ENCODE data around the gene ZNF362.

Gene ZNF362

GRCh38 chr1:33331444-33332356 lies 75.4 kb downstream of the ZNF362 start:
- no peak for FAIRE-seq
- no peak for TF ChIP-seq POLR2A (IDR thresholded peaks at IDR 0.05; ENCODE audit: low read depth, low read length)
- DNase-seq (ENCODE audit: insufficient read length, low spot score) = no peak

DNA sequence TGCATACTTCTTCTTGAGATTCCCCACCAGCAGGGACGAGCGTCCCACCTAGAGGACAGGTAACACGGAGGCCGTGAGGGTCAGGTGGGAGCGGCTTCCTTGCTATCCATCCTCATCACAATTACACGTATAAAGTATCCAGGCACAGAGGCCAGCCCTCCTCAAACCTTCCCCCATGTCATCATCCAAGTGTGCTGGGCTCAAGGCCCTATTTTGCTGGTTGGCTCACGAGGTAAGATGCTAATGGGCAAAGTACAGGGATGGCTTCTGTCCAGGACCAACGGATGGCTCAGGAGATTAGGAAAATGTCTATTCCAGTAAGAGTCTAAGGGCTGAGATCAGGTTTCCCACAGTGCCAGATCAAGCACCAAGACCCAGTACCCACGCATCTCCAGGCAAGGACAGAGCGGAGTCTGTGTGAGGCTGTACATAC lies 76.1 kb downstream of the ZNF362 start:
- no peak for TF ChIP-seq POLR2A (IDR thresholded peaks at IDR 0.05; ENCODE audit: low read depth, low read length)
- DNase-seq (ENCODE audit: insufficient read length, low spot score) = no peak
- no peak for FAIRE-seq

DNA sequence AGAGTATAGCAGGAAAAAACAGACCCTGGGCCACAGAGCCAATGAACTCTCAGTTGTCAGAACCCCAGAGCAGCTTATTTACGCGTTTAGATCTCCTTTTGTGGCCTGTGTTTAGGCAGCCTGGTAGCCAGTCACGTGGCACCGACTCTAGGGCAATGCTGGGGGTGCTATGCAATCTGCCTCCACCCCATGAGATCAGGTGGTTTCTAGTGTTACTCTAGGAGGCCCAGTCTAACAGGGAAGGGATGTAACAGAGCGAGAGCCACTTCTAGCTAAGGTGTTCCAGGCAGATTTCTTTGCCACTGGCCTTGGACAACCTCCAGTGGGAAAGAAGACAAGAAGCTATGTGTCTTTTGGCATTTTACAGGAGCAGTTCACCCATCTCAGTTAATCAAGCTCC lies 76.6 kb downstream of the ZNF362 start:
- no peak for DNase-seq (ENCODE audit: insufficient read length, low spot score)
- no peak for FAIRE-seq
- no peak for TF ChIP-seq POLR2A (IDR thresholded peaks at IDR 0.05; ENCODE audit: low read depth, low read length)

DNA sequence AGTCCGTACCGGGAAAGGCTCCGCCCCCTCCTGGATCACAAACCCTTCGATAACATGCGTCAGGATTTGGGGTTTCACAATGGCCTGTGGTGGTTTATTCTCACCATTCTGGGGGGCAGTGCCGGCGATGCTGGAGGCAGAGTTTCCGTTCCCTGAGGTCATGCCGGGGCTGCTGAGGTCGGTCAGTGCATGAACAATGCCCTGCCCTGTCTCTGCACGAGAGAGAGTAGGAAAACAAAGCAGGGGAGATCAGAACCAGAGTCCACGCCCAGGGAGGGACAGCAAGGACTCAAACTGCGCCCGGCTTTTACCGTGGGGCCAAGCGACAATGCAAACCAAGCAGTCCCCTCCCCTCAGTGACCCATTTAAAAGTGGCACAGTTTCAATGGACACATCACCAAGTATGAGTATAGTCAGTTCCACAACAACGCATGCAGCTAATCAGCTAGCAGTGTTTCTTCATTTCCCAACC lies 77.8 kb downstream of the ZNF362 start:
- FAIRE-seq = no peak
- no peak for DNase-seq (ENCODE audit: insufficient read length, low spot score)
- TF ChIP-seq POLR2A (IDR thresholded peaks at IDR 0.05; ENCODE audit: low read depth, low read length) = no peak

DNA sequence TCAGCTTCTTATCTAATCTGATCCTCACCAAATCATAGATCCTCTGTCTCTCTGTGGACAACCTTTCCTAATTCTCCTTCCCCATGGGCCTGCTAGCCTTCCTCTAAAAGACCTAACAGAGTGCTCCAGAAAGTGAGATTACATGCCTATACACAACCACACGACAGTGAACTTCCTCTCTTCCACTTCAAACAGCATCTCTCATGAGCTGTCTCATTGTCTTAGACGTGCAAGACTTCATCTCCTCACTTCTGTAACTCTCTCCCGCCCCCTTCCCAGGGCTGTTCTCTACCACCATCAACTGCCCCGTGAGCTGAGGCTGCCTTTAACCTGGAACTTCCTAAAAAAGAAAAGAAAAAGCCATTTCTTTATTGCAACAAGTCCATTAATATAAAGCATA lies 78.7 kb downstream of the ZNF362 start:
- no peak for TF ChIP-seq POLR2A (IDR thresholded peaks at IDR 0.05; ENCODE audit: low read depth, low read length)
- DNase-seq (ENCODE audit: insufficient read length, low spot score) = no peak
- FAIRE-seq = no peak

GRCh38 chr1:33336580-33336979 lies 80.3 kb downstream of the ZNF362 start:
- TF ChIP-seq POLR2A (IDR thresholded peaks at IDR 0.05; ENCODE audit: low read depth, low read length) = no peak
- no peak for DNase-seq (ENCODE audit: insufficient read length, low spot score)
- no peak for FAIRE-seq

- no peak for TF ChIP-seq POLR2A (IDR thresholded peaks at IDR 0.05; ENCODE audit: low read depth, low read length)
- DNase-seq (ENCODE audit: insufficient read length, low spot score) (no peak), FAIRE-seq (no peak)
Observed at GRCh38 chr1:33337441-33337840, 81.1 kb downstream of the ZNF362 start.

- TF ChIP-seq POLR2A (IDR thresholded peaks at IDR 0.05; ENCODE audit: low read depth, low read length) = no peak
- DNase-seq (ENCODE audit: insufficient read length, low spot score) = no peak
- no peak for FAIRE-seq
Observed at GRCh38 chr1:33338048-33338439, 81.8 kb downstream of the ZNF362 start.

DNA sequence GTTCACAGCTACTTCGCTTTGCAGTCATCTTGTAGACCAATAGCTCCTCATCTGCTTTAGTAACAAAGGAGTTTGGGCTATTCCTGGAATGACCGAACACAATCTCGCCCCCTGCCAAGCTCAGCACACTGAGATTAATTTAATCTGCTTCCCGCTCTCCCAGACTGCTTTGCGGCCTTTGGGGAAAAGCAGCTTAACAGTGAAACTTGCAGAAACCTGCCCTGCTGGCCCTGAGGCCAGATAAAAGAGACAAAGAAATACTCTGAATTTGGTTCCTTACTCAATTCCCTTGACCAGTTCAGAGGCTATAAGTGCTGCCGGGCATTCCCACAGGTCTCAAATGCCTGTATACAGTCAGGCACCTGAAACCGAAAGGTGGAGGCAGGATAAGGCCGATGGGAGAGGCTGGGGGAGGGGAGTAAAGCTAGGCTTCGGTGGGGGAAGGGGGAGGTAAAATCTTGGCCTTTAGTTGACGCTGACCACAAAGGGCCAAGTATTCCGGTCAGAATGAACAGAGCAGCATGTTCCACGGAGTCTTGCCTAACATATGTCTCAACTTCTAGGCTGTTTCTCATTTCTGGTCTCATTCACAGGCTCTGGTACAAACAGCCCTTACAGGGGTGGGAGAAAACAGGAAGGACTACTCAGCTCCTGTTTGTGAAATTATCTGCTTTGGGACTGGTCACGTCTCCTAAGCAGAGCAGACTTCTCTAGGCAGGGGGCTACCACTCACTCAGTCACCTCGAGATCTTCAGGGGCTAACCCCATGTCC lies 82.3 kb downstream of the ZNF362 start:
- no peak for FAIRE-seq
- DNase-seq (ENCODE audit: insufficient read length, low spot score) = no peak
- no peak for TF ChIP-seq POLR2A (IDR thresholded peaks at IDR 0.05; ENCODE audit: low read depth, low read length)

DNA sequence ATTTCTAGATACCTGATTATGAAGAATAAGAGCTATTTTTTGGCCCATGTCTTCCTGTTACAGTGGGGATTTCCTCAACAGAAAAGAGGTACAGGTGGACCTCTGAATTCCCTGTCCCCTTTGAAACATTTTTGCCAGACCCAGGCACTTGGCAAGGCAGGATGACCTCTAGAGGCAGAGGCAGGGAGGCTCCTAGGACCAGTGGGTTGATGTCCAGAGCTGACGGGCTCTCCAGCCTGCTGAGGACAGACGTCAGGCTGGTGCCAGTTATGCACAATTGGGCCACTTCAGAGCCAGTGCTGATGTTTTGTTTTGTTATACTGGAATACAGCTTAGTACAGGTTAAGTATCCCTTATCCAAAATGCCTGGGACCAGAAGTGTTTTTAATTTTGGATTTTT lies 83.1 kb downstream of the ZNF362 start:
- DNase-seq (ENCODE audit: insufficient read length, low spot score) = no peak
- no peak for TF ChIP-seq POLR2A (IDR thresholded peaks at IDR 0.05; ENCODE audit: low read depth, low read length)
- FAIRE-seq = no peak

GRCh38 chr1:33341190-33341589 lies 84.9 kb downstream of the ZNF362 start:
- DNase-seq (ENCODE audit: insufficient read length, low spot score) (no peak), FAIRE-seq (no peak)
- no peak for TF ChIP-seq POLR2A (IDR thresholded peaks at IDR 0.05; ENCODE audit: low read depth, low read length)

- DNase-seq (ENCODE audit: insufficient read length, low spot score) (peak; percentile 63), FAIRE-seq (peak; percentile 89)
- TF ChIP-seq POLR2A (IDR thresholded peaks at IDR 0.05; ENCODE audit: low read depth, low read length) = no peak
Observed at GRCh38 chr1:33342041-33342723, 85.9 kb downstream of the ZNF362 start.

DNA sequence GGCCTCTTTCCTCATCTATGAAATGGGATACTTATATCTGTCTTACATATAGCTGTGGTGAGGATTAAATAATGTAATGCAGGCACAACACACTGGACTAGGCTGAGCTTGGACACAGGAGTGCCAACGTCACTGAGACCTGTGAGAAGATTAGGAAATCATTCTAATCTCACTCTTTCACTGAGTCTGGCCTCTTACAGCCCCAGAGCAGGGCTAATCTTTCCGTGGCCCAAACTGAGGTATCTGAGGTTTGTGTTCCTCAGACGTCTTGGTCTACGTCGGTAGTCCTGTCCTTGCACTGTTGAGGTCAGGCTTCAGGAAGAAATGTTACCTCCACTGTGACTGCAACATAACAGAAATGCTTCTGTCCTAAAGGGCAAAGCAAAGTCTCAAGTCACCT lies 87.2 kb downstream of the ZNF362 start:
- TF ChIP-seq POLR2A (IDR thresholded peaks at IDR 0.05; ENCODE audit: low read depth, low read length) = no peak
- DNase-seq (ENCODE audit: insufficient read length, low spot score) (no peak), FAIRE-seq (no peak)
